ENCODE results near the gene CTTNBP2NL.

DNA sequence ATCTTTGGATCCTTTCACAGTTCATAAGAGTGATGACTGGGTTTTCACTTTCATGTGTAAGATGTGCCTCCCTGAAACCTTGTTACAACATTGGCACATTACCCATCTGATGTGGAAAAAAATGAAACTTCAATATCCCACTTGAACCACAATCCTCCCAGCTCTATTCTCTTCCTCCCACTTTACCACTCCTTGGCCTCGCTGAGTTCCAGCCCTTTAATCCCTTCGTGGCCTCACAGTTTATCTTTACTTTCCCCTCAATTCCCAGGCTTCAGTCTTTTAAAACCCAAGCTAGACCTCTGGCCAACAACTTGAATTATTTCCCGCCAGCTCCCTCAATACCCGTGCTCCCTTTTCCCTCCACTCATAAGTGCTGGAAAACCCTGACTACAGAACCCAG lies 25.0 kb upstream of the CTTNBP2NL start:
- TF ChIP-seq CTCF (IDR thresholded peaks at IDR 0.05) (no peak), POLR2A (IDR thresholded peaks at IDR 0.05) (no peak)

Data from testis (tissue), 2 donors.